MM.1S (cell line): ENCODE measurements around the gene ZNF346.

Experiments used
- EZH2 ChIP-seq: fragments of 300-600 bp; sonication (generic); optimal IDR thresholded peaks from 2 replicates; pipeline ENCODE3; 2017; ENCODE audit warnings: low read depth, mild to moderate bottlenecking, antibody characterized with exemption, low read length, mixed read lengths
- TF ChIP-seq, protein P1 (sequence below): fragments of 300-600 bp; sonication (generic); IDR thresholded peaks from 2 replicates; pipeline ENCODE4 v1.5.1; 2016; ENCODE audit warnings: antibody characterized with exemption, low read length, mixed read lengths

DNA sequence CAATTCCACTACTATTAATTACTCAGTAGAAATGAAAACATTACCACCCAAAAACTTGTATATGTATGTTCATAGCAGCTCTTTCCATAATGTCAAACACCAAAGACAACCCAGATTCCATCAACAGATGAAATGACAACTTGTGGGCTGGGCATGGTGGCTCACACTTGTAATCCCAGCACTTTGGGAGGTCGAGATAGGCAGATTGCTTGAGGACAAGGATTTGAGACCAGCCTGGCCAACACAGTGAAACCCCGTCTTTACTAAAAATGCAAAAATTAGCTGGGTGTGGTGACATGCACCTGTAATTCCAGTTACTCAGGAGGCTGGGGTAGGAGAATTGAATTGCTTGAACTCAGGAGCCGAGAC, 27.4 kb upstream of the ZNF346 start:
- TF ChIP-seq, protein P1, sequence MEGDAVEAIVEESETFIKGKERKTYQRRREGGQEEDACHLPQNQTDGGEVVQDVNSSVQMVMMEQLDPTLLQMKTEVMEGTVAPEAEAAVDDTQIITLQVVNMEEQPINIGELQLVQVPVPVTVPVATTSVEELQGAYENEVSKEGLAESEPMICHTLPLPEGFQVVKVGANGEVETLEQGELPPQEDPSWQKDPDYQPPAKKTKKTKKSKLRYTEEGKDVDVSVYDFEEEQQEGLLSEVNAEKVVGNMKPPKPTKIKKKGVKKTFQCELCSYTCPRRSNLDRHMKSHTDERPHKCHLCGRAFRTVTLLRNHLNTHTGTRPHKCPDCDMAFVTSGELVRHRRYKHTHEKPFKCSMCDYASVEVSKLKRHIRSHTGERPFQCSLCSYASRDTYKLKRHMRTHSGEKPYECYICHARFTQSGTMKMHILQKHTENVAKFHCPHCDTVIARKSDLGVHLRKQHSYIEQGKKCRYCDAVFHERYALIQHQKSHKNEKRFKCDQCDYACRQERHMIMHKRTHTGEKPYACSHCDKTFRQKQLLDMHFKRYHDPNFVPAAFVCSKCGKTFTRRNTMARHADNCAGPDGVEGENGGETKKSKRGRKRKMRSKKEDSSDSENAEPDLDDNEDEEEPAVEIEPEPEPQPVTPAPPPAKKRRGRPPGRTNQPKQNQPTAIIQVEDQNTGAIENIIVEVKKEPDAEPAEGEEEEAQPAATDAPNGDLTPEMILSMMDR, result no peak
- TF ChIP-seq EZH2, result no peak
